HEK293 (cell line): ENCODE results near the gene HSD17B8.
A peak's percentile ranks its signal among the peaks of the same experiment; 100 is the strongest.

Experiments
- CTCF ChIA-PET: fragments of 350-600 bp; formaldehyde crosslinking; extraction: SDS; loops from one replicate; lab custom pipeline; 2021; ENCODE audit warnings: antibody characterized with exemption; lab: Yijun Ruan, JAX
- POLR2A ChIA-PET: fragments of 300-600 bp; formaldehyde crosslinking; extraction: SDS; loops from one replicate; lab custom pipeline; 2020; ENCODE audit warnings: antibody characterized with exemption, inconsistent platforms; lab: Yijun Ruan, JAX
- H3K27ac ChIP-seq: fragments of 200-500 bp; sonication (Bioruptor generic); 2 replicates; pipeline ENCODE4 v1.5.1; 2014; ENCODE audit warnings: low read depth, low read length, control low read depth, inconsistent platforms; ENCODE audit errors: extremely low read depth
- H3K36me3 ChIP-seq, 2 experiments: fragments of 200-500 bp in 1 of 2; sonication (Bioruptor generic) in 1 of 2; 1 replicate in 1 of 2; 2 replicates in 1 of 2; pipeline ENCODE4 v1.5.1; 2014 to 2017; ENCODE audit warnings: inconsistent platforms in 2 of 2, low read length in 2 of 2; ENCODE audit not compliant: control insufficient read depth in 2 of 2, insufficient read depth in 1 of 2
- H3K4me1 ChIP-seq: fragments of 200-500 bp; sonication (Bioruptor generic); 2 replicates; pipeline ENCODE4 v1.5.1; 2014; ENCODE audit warnings: mild to moderate bottlenecking, low read length, inconsistent platforms; ENCODE audit not compliant: control insufficient read depth, insufficient read depth
- H3K4me3 ChIP-seq: 2 replicates; pipeline ENCODE4 v1.5.1; 2011; ENCODE audit warnings: low read depth, mild to moderate bottlenecking, control low read depth, low read length, moderate library complexity
- H3K9me3 ChIP-seq: fragments of 200-500 bp; sonication (Bioruptor generic); 2 replicates; pipeline ENCODE4 v1.5.1; 2014; ENCODE audit warnings: low read depth, low read length, inconsistent platforms; ENCODE audit not compliant: control insufficient read depth, insufficient read depth
- GLIS1 ChIP-seq: fragments of 450-650 bp; formaldehyde crosslinking; IDR thresholded peaks from 2 replicates; pipeline ENCODE4 v1.5.1; 2016; ENCODE audit warnings: missing biosample characterization, missing genetic modification characterization
- GLIS2 ChIP-seq: fragments of 450-650 bp; formaldehyde crosslinking; IDR thresholded peaks from 2 replicates; pipeline ENCODE4 v1.5.1; 2016; ENCODE audit warnings: missing biosample characterization, missing genetic modification characterization
- IKZF3 ChIP-seq: fragments of 450-650 bp; IDR thresholded peaks from 2 replicates; pipeline ENCODE4 v1.5.0; 2018; ENCODE audit warnings: missing biosample characterization, mild to moderate bottlenecking, missing genetic modification characterization, moderate library complexity
- SP3 ChIP-seq: fragments of 450-650 bp; formaldehyde crosslinking; IDR thresholded peaks from 2 replicates; pipeline ENCODE4 v1.5.1; 2016; ENCODE audit warnings: missing biosample characterization, missing genetic modification characterization
- SP7 ChIP-seq: fragments of 450-650 bp; formaldehyde crosslinking; IDR thresholded peaks from 2 replicates; pipeline ENCODE4 v1.5.1; 2016; ENCODE audit warnings: missing biosample characterization, missing genetic modification characterization
- WT1 ChIP-seq: fragments of 450-650 bp; formaldehyde crosslinking; IDR thresholded peaks from 2 replicates; pipeline ENCODE4 v1.5.1; 2016; ENCODE audit warnings: missing biosample characterization, missing genetic modification characterization
- ZBTB48 ChIP-seq: fragments of 450-650 bp; formaldehyde crosslinking; IDR thresholded peaks from 2 replicates; pipeline ENCODE4 v1.5.1; 2016; ENCODE audit warnings: missing biosample characterization, missing genetic modification characterization
- ZNF121 ChIP-seq: fragments of 450-650 bp; formaldehyde crosslinking; IDR thresholded peaks from 2 replicates; pipeline ENCODE4 v1.5.1; 2016; ENCODE audit warnings: missing biosample characterization, missing genetic modification characterization
- ZNF211 ChIP-seq: fragments of 450-650 bp; formaldehyde crosslinking; IDR thresholded peaks from 2 replicates; pipeline ENCODE4 v1.5.1; 2016; ENCODE audit warnings: low read depth, missing biosample characterization, missing genetic modification characterization
- ZNF302 ChIP-seq: fragments of 450-650 bp; formaldehyde crosslinking; IDR thresholded peaks from 2 replicates; pipeline ENCODE4 v1.5.1; 2016; ENCODE audit warnings: missing biosample characterization, missing genetic modification characterization, low read depth
- ZNF335 ChIP-seq: fragments of 450-650 bp; formaldehyde crosslinking; conservative IDR thresholded peaks from 2 replicates; pipeline ENCODE4 v1.5.1; 2016; ENCODE audit warnings: missing biosample characterization, missing genetic modification characterization
- TF ChIP-seq, protein P1 (sequence below): fragments of 450-650 bp; formaldehyde crosslinking; IDR thresholded peaks from 2 replicates; pipeline ENCODE4 v1.5.1; 2016; ENCODE audit warnings: missing biosample characterization, missing genetic modification characterization
- TF ChIP-seq, protein P2 (sequence below): fragments of 450-650 bp; formaldehyde crosslinking; IDR thresholded peaks from 2 replicates; pipeline ENCODE4 v1.5.1; 2016; ENCODE audit warnings: missing biosample characterization, missing genetic modification characterization
- TF ChIP-seq, protein P3 (sequence below): fragments of 450-650 bp; formaldehyde crosslinking; IDR thresholded peaks from 2 replicates; pipeline ENCODE4 v1.5.1; 2016; ENCODE audit warnings: missing biosample characterization, missing genetic modification characterization

The HSD17B8 gene

DNA sequence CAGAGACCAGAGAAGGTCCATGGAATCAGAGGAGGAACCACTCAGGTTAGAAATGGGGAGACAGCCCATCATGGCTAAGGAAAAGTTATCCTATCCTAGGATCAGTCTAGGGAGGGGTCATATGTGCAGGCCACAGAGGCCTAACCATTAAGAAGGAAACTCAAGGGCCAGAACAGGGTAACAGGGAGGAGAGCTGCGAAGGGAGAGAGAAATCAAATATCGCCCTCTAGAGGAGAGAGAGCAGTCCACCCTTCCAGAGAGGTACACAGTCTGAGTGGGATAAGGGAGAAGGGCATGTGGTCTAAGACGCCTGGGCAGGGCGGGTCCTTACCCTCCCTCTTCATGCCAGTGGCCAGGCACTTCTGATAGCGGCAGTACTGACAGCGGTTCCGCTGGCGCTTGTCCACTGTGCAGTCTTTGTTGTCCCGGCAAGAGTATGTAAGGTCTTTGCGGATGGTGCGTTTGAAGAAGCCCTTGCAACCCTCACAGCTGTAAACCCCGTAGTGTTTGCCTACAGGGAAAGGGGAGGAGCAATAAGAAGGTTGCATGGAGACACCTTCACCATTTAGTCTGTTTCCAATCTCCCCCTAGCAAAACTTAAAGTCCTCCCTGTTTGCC is 6.9 kb upstream of the HSD17B8 start (continued):
- TF ChIP-seq, protein P1, sequence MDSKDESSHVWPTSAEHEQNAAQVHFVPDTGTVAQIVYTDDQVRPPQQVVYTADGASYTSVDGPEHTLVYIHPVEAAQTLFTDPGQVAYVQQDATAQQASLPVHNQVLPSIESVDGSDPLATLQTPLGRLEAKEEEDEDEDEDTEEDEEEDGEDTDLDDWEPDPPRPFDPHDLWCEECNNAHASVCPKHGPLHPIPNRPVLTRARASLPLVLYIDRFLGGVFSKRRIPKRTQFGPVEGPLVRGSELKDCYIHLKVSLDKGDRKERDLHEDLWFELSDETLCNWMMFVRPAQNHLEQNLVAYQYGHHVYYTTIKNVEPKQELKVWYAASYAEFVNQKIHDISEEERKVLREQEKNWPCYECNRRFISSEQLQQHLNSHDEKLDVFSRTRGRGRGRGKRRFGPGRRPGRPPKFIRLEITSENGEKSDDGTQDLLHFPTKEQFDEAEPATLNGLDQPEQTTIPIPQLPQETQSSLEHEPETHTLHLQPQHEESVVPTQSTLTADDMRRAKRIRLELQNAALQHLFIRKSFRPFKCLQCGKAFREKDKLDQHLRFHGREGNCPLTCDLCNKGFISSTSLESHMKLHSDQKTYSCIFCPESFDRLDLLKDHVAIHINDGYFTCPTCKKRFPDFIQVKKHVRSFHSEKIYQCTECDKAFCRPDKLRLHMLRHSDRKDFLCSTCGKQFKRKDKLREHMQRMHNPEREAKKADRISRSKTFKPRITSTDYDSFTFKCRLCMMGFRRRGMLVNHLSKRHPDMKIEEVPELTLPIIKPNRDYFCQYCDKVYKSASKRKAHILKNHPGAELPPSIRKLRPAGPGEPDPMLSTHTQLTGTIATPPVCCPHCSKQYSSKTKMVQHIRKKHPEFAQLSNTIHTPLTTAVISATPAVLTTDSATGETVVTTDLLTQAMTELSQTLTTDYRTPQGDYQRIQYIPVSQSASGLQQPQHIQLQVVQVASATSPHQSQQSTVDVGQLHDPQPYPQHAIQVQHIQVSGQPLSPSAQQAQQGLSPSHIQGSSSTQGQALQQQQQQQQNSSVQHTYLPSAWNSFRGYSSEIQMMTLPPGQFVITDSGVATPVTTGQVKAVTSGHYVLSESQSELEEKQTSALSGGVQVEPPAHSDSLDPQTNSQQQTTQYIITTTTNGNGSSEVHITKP (tag by site-specific recombination): peak; percentile 65
- TF ChIP-seq WT1 (tag by site-specific recombination) (0 out of 2 replicates have a peak, but pooled peaks have one; percentile 36), SP7 (tag by site-specific recombination) (0 out of 2 replicates have a peak, but pooled peaks have one; percentile 45)

DNA sequence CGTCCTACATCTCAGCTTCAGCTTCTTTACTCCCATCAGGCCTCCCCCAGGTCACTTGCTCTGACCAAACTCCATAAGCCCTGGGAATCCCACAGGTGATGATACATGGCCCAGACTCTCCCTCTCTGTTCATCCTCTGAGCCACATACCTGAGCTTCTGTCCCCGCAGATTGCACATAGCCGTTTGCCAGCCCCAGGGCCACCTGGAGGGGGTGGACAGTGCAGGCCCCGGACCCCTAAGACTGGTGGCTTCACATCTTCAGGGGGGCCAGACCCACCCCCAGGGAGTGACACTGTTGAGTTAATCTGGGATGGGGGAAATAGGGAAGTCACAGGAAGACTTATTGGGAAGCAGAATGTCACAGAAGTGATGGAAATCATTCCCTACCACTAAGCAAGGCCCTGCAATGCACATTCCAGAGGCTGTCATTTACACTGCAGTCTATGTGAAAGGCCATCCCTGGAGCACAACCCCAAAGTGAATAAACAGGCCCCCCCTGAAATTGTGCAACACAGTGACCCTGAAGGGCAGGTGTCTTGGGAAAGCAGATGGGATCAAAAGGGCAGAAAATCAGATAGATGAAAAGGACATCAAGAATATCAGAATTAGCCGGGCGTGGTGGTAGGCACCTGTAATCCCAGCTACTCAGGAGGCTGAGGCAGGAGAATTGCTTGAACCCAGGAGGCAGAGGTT is 6.1 kb upstream of the HSD17B8 start:
- H3K4me1 ChIP-seq: peaks cover 16% of the 10 kb centered on the region
- peaks cover 16 to 59% of the 10 kb centered on the region in 2 experiments; a peak in 2 of 3 replicates for H3K36me3 ChIP-seq
- peak overlapping the region; percentile 37; the same call in 1 of the 2 replicates for H3K27ac ChIP-seq
- H3K4me3 ChIP-seq: no peak overlapping the region
- ChIA-PET CTCF (interaction anchor here (0.6 to 2.6 kb wide), 31 partner anchors 9 to 214 kb away, joined by 3 to 16 read pairs (median 4); partner anchors contain the start of genes RING1, RPS18 and VPS52), POLR2A (interaction anchor here (1.0 to 1.4 kb wide), 3 partner anchors 38 to 118 kb away, joined by 4 to 7 read pairs (median 6); no protein-coding TSS in a partner anchor)
- H3K9me3 ChIP-seq: no peaks in the 10 kb centered on the region
- TF ChIP-seq ZNF211: no peak
- TF ChIP-seq, protein P2, sequence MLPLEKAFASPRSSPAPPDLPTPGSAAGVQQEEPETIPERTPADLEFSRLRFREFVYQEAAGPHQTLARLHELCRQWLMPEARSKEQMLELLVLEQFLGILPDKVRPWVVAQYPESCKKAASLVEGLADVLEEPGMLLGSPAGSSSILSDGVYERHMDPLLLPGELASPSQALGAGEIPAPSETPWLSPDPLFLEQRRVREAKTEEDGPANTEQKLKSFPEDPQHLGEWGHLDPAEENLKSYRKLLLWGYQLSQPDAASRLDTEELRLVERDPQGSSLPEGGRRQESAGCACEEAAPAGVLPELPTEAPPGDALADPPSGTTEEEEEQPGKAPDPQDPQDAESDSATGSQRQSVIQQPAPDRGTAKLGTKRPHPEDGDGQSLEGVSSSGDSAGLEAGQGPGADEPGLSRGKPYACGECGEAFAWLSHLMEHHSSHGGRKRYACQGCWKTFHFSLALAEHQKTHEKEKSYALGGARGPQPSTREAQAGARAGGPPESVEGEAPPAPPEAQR (tag by site-specific recombination): no peak
- 0 out of 2 replicates have a peak, but pooled peaks have one; percentile 25 for TF ChIP-seq IKZF3

DNA sequence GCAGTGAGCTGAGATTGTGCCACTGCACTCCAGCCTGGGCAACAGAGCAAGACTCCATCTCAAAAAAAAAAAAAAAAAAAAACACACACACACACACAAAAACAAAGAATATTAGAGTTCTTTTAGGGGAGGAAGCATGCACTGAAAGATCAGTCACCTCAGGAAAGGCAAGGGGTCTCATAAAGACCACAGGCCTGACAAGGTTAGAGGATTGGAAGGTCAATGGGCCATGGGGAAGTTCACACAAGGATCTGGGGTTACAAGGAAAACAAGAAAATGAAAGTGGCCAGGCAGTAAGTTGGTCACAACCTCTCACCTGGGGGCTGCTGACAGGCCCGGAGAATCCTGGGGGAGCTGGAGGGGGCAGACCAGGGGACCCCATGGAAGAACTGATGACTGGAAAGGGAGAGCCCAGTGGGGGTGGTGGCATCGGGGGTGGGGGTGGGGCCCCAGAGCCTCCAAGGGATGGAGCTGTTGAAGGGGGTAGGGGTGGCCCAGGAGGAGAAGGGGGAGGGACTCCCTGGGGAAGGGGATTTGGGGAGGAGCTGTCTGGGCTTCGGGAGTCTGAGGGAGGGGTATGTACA is 5.5 kb upstream of the HSD17B8 start:
- peaks cover 18% of the 10 kb centered on the region for H3K4me1 ChIP-seq
- POLR2A ChIA-PET: interaction anchor here (1.0 to 2.1 kb wide), 6 partner anchors 10 to 227 kb away, joined by 4 to 14 read pairs (median 8); partner anchors contain the start of genes RGL2 and RING1

More for the DNA sequence above, 5.5 kb upstream of the HSD17B8 start:
- no peak overlapping the region; the same call in 1 of the 2 replicates for H3K27ac ChIP-seq
- CTCF ChIA-PET: interaction anchor here (1.5 to 2.6 kb wide), 5 partner anchors 12 to 50 kb away, joined by 6 to 16 read pairs (median 9); no protein-coding TSS in a partner anchor
- H3K9me3 ChIP-seq: no peaks in the 10 kb centered on the region
- H3K36me3 ChIP-seq: peaks cover 16 to 61% of the 10 kb centered on the region in 2 experiments; a peak in 2 of 3 replicates
- H3K4me3 ChIP-seq: peak overlapping the region; percentile 75
- TF ChIP-seq ZNF335 (tag by site-specific recombination) (0 out of 2 replicates have a peak, but pooled peaks have one; percentile 18), SP3 (tag by site-specific recombination) (no peak), IKZF3 (0 out of 2 replicates have a peak, but pooled peaks have one; percentile 26), GLIS2 (tag by site-specific recombination) (peak; percentile 46; the same call in 1 of the 2 replicates), ZBTB48 (tag by site-specific recombination) (no peak), ZNF302 (tag by site-specific recombination) (no peak), ZNF121 (tag by site-specific recombination) (0 out of 2 replicates have a peak, but pooled peaks have one; percentile 79), GLIS1 (tag by site-specific recombination) (peak; percentile 56)
- TF ChIP-seq, protein P3, sequence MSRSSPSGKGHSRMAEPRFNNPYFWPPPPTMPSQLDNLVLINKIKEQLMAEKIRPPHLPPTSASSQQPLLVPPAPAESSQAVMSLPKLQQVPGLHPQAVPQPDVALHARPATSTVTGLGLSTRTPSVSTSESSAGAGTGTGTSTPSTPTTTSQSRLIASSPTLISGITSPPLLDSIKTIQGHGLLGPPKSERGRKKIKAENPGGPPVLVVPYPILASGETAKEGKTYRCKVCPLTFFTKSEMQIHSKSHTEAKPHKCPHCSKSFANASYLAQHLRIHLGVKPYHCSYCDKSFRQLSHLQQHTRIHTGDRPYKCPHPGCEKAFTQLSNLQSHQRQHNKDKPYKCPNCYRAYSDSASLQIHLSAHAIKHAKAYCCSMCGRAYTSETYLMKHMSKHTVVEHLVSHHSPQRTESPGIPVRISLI (tag by site-specific recombination): peak; percentile 62; the same call in 1 of the 2 replicates
